PFSK-1 (cell line): ENCODE measurements around the gene ZNF189.

Experiments used
- POLR2AphosphoS5 ChIP-seq: IDR thresholded peaks from 2 replicates; pipeline ENCODE4 v1.6.1; 2012; ENCODE audit warnings: low read depth, mild to moderate bottlenecking, control low read depth, low read length, moderate library complexity
- SIN3A ChIP-seq: IDR thresholded peaks from 2 replicates; pipeline ENCODE4 v1.6.1; 2012; ENCODE audit warnings: mild to moderate bottlenecking, low read length, moderate library complexity, borderline replicate concordance; ENCODE audit not compliant: insufficient read depth
- TAF1 ChIP-seq: IDR thresholded peaks from 2 replicates; pipeline ENCODE4 v1.6.1; 2012; ENCODE audit warnings: low read length, control low read depth, borderline replicate concordance; ENCODE audit not compliant: insufficient read depth
- TF ChIP-seq, protein P1 (sequence below), 2 experiments: IDR thresholded peaks; 2 replicates each; pipeline versions ENCODE4 v1.6.1 to v1.8.0; 2011 to 2012; ENCODE audit warnings: low read depth in 2 of 2, low read length in 2 of 2, control low read depth in 1 of 2, inconsistent platforms in 1 of 2, mild to moderate bottlenecking in 1 of 2, moderate library complexity in 1 of 2; ENCODE audit not compliant: insufficient read depth in 1 of 2

DNA sequence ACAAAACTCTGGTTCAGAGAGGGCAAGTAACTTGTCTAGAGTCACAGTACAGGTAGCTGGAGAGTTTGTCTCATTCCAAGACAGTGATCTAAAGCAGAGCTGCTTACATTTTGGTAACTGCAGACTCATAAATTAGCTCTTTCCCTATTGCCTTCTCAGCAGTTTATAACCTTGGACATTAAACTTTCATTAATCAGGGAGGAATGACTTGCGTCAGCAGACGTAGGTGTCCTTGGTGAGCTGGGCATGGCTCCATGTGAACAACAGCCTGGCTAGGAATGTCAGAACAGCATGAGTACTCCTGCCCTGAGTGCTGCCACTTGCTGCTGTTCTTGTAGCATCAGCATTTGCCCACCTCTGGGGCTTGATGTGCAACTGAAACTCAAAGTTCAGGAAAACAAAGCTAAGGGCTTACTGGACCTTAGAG lies 39.2 kb downstream of the ZNF189 start:
- TF ChIP-seq, protein P1, sequence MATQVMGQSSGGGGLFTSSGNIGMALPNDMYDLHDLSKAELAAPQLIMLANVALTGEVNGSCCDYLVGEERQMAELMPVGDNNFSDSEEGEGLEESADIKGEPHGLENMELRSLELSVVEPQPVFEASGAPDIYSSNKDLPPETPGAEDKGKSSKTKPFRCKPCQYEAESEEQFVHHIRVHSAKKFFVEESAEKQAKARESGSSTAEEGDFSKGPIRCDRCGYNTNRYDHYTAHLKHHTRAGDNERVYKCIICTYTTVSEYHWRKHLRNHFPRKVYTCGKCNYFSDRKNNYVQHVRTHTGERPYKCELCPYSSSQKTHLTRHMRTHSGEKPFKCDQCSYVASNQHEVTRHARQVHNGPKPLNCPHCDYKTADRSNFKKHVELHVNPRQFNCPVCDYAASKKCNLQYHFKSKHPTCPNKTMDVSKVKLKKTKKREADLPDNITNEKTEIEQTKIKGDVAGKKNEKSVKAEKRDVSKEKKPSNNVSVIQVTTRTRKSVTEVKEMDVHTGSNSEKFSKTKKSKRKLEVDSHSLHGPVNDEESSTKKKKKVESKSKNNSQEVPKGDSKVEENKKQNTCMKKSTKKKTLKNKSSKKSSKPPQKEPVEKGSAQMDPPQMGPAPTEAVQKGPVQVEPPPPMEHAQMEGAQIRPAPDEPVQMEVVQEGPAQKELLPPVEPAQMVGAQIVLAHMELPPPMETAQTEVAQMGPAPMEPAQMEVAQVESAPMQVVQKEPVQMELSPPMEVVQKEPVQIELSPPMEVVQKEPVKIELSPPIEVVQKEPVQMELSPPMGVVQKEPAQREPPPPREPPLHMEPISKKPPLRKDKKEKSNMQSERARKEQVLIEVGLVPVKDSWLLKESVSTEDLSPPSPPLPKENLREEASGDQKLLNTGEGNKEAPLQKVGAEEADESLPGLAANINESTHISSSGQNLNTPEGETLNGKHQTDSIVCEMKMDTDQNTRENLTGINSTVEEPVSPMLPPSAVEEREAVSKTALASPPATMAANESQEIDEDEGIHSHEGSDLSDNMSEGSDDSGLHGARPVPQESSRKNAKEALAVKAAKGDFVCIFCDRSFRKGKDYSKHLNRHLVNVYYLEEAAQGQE (IDR thresholded peaks at IDR 0.05; ENCODE audit: insufficient read depth in 1 of 2, low read depth in 2 of 2, low read length in 2 of 2) = no peak
- TF ChIP-seq POLR2AphosphoS5 (no peak), SIN3A (no peak), TAF1 (no peak)
